Caco-2 (cell line): Measurements from ENCODE around the gene ATP8B1. TPM values are rescaled to one million over a fixed set of nuclear protein-coding genes. Genes with fewer than 3 reads are reported as not detected.

Source experiments
- BruUV-seq: library from RNA; stranded (reverse); fragments of 400-500 nt; replicated peaks from 2 replicates; lab custom pipeline; 2021; lab: Mats Ljungman, UMichigan
- CTCF ChIA-PET: fragments of 300-600 bp; sonication (Branson Sonifier 250); formaldehyde crosslinking; loops from one replicate; lab custom pipeline; 2022; ENCODE audit warnings: antibody characterized with exemption; lab: Charles Lee
- POLR2A ChIA-PET: fragments of 300-600 bp; sonication (Branson Sonifier 250); formaldehyde crosslinking; loops from one replicate; lab custom pipeline; 2022; ENCODE audit warnings: antibody characterized with exemption; lab: Charles Lee
- DNase-seq, 2 experiments: peaks; one replicate each; pipeline versions ENCODE4 v3.0.0 to v3.0.0-alpha.2; 2020 to 2022
- H3K27me3 ChIP-seq: replicated peaks from 2 replicates; pipeline ENCODE4 v1.6.0; 2011; ENCODE audit warnings: low read length; ENCODE audit not compliant: control insufficient read depth, insufficient read depth
- H3K36me3 ChIP-seq: 2 replicates; pipeline ENCODE4 v1.5.1; 2011; ENCODE audit warnings: low read length; ENCODE audit not compliant: control insufficient read depth, insufficient read depth
- H3K4me1 ChIP-seq: fragments of 250-450 bp; sonication (Bioruptor Pico); 2 replicates; pipeline ENCODE4 v1.5.1; 2020; ENCODE audit warnings: mild to moderate bottlenecking
- H3K4me3 ChIP-seq: 2 replicates; pipeline ENCODE4 v1.5.1; 2011; ENCODE audit warnings: low read depth, mild to moderate bottlenecking, control low read depth, low read length
- H3K9me3 ChIP-seq: fragments of 250-450 bp; sonication (Bioruptor Pico); 2 replicates; pipeline ENCODE4 v1.5.1; 2020; ENCODE audit warnings: mild to moderate bottlenecking, moderate library complexity
- H3K27ac Mint-ChIP-seq: one replicate; pipeline ENCODE4 v1.8.0; 2022; ENCODE audit warnings: mixed read lengths; ENCODE audit not compliant: unreplicated experiment
- H3K27me3 Mint-ChIP-seq: one replicate; pipeline ENCODE4 v1.8.0; 2022; ENCODE audit warnings: mixed read lengths; ENCODE audit not compliant: insufficient read depth, unreplicated experiment
- H3K36me3 Mint-ChIP-seq: one replicate; pipeline ENCODE4 v1.8.0; 2022; ENCODE audit warnings: mild to moderate bottlenecking, mixed read lengths; ENCODE audit not compliant: insufficient read depth, unreplicated experiment
- H3K4me1 Mint-ChIP-seq: one replicate; pipeline ENCODE4 v1.8.0; 2022; ENCODE audit warnings: low read depth, mixed read lengths; ENCODE audit not compliant: unreplicated experiment
- H3K4me3 Mint-ChIP-seq: one replicate; pipeline ENCODE4 v1.8.0; 2022; ENCODE audit warnings: mild to moderate bottlenecking, moderate library complexity, mixed read lengths; ENCODE audit not compliant: unreplicated experiment
- H3K9me3 Mint-ChIP-seq: one replicate; pipeline ENCODE4 v1.8.0; 2022; ENCODE audit warnings: mixed read lengths; ENCODE audit not compliant: unreplicated experiment
- CTCF ChIP-seq, 2 experiments: fragments of 200-600 bp in 1 of 2; IDR thresholded peaks; 1 replicate in 1 of 2; 2 replicates in 1 of 2; pipeline versions ENCODE4 v1.5.1 to v1.8.0; 2011 to 2022; ENCODE audit warnings: antibody characterized with exemption in 1 of 2, control low read depth in 1 of 2, inconsistent platforms in 1 of 2, low read depth in 1 of 2, low read length in 1 of 2, mild to moderate bottlenecking in 1 of 2, moderate library complexity in 1 of 2; ENCODE audit not compliant: insufficient read depth in 1 of 2, severe bottlenecking in 1 of 2, unreplicated experiment in 1 of 2
- intact Hi-C: fragments of 100-400 bp; cut with micrococcal nuclease; formaldehyde crosslinking; loops from one replicate; pipeline ENCODE4 v1.10.0; 2022; ENCODE audit not compliant: unreplicated experiment
- total RNA-seq: library from RNA; stranded (reverse); gene quantifications from 2 replicates; pipeline ENCODE4 v1.2.3, GENCODE V29; 2022

The ATP8B1 gene
- total RNA-seq, 1 experiment from 2014 or later, result 31.6 TPM

GRCh38 chr18:57814555-57814954 is 11.4 kb upstream of the ATP8B1 start:
- peaks cover 7% of the 10 kb centered on the region for H3K4me1 Mint-ChIP-seq
- no peaks in the 10 kb centered on the region for H3K36me3 ChIP-seq
- no peaks in the 10 kb centered on the region for H3K36me3 Mint-ChIP-seq
- ChIA-PET CTCF (no interaction called here), POLR2A (no interaction called here)
- no peak overlapping the region for H3K27ac Mint-ChIP-seq
- H3K27me3 Mint-ChIP-seq, result no peaks in the 10 kb centered on the region
- TF ChIP-seq CTCF (IDR thresholded peaks at IDR 0.05; ENCODE audit: insufficient read depth in 1 of 2, low read depth in 1 of 2, low read length in 1 of 2, severe bottlenecking in 1 of 2, unreplicated experiment in 1 of 2), result no peak
- H3K4me3 Mint-ChIP-seq, result no peak overlapping the region
- no TSS peak for BruUV-seq
- intact Hi-C loops, result no loop called here
- no peak overlapping the region for H3K4me3 ChIP-seq
- DNase-seq, result no peak
- peaks cover 4% of the 10 kb centered on the region; the same call in 1 of the 2 replicates for H3K9me3 ChIP-seq
- H3K4me1 ChIP-seq, result peaks cover 9% of the 10 kb centered on the region; the same call in 1 of the 2 replicates
- no peaks in the 10 kb centered on the region for H3K27me3 ChIP-seq
- H3K9me3 Mint-ChIP-seq, result peaks cover 10% of the 10 kb centered on the region

- H3K9me3 Mint-ChIP-seq, result peaks cover 10% of the 10 kb centered on the region
- Histone ChIP-seq H3K4me1 (peaks cover 9% of the 10 kb centered on the region; the same call in 1 of the 2 replicates), H3K9me3 (peaks cover 4% of the 10 kb centered on the region; the same call in 1 of the 2 replicates), H3K4me3 (no peak overlapping the region), H3K36me3 (no peaks in the 10 kb centered on the region), H3K27me3 (no peaks in the 10 kb centered on the region)
- no peak overlapping the region for H3K4me3 Mint-ChIP-seq
- no TSS peak for BruUV-seq
- no peak overlapping the region for H3K27ac Mint-ChIP-seq
- DNase-seq, result no peak
- intact Hi-C loops, result no loop called here
- ChIA-PET POLR2A (no interaction called here), CTCF (no interaction called here)
- no peaks in the 10 kb centered on the region for H3K27me3 Mint-ChIP-seq
- peaks cover 7% of the 10 kb centered on the region for H3K4me1 Mint-ChIP-seq
- no peaks in the 10 kb centered on the region for H3K36me3 Mint-ChIP-seq
- TF ChIP-seq CTCF (IDR thresholded peaks at IDR 0.05; ENCODE audit: insufficient read depth in 1 of 2, low read depth in 1 of 2, low read length in 1 of 2, severe bottlenecking in 1 of 2, unreplicated experiment in 1 of 2), result no peak
Observed at GRCh38 chr18:57813245-57813644, 10.1 kb upstream of the ATP8B1 start.

GRCh38 chr18:57812126-57812477 is 9.0 kb upstream of the ATP8B1 start:
- no peaks in the 10 kb centered on the region for H3K36me3 ChIP-seq
- peaks cover 4% of the 10 kb centered on the region; the same call in 1 of the 2 replicates for H3K9me3 ChIP-seq
- intact Hi-C loops, result no loop called here
- TF ChIP-seq CTCF (IDR thresholded peaks at IDR 0.05; ENCODE audit: insufficient read depth in 1 of 2, low read depth in 1 of 2, low read length in 1 of 2, severe bottlenecking in 1 of 2, unreplicated experiment in 1 of 2), result no peak
- Mint-ChIP-seq H3K36me3 (no peaks in the 10 kb centered on the region), H3K27ac (no peak overlapping the region), H3K9me3 (peaks cover 10% of the 10 kb centered on the region), H3K27me3 (no peaks in the 10 kb centered on the region), H3K4me1 (peaks cover 7% of the 10 kb centered on the region), H3K4me3 (no peak overlapping the region)
- POLR2A ChIA-PET, result no interaction called here
- no TSS peak for BruUV-seq
- H3K4me1 ChIP-seq, result peaks cover 9% of the 10 kb centered on the region; the same call in 1 of the 2 replicates
- no peak overlapping the region for H3K4me3 ChIP-seq
- no peaks in the 10 kb centered on the region for H3K27me3 ChIP-seq
- CTCF ChIA-PET, result no interaction called here
- no peak for DNase-seq
